Common myeloid progenitor, CD34-positive (primary cell): ENCODE measurements around the gene ATP6V1E1.

Experiments used
- CTCF ChIA-PET: fragments of 350-600 bp; sonication (Branson Sonifier 250); formaldehyde crosslinking; loops from one replicate; lab custom pipeline; 2021; ENCODE audit warnings: antibody characterized with exemption; lab: Charles Lee
- POLR2A ChIA-PET: fragments of 350-600 bp; sonication (Branson Sonifier 250); formaldehyde crosslinking; loops from one replicate; lab custom pipeline; 2021; ENCODE audit warnings: antibody characterized with exemption; lab: Charles Lee
- DNase-seq, 3 donors: peaks; one replicate each; pipeline versions ENCODE4 v3.0.0 to v3.0.0-alpha.2; 2013
- H3K27ac ChIP-seq, 2 experiments: 1 replicate in 1 of 2; 2 replicates in 1 of 2; pipeline ENCODE4 v1.7.0; 2013; ENCODE audit warnings: inconsistent platforms in 2 of 2, low read length in 2 of 2, mild to moderate bottlenecking in 2 of 2, low read depth in 1 of 2, moderate library complexity in 1 of 2; ENCODE audit not compliant: severe bottlenecking in 2 of 2, insufficient read depth in 1 of 2, poor library complexity in 1 of 2
- H3K27me3 ChIP-seq, 5 experiments: replicated peaks in 2 of 5; 1 replicate in 3 of 5; 2 replicates in 2 of 5; pipeline versions ENCODE4 v1.6.1 to v1.7.0; 2013; ENCODE audit warnings: low read length in 4 of 5, mild to moderate bottlenecking in 2 of 5, moderate library complexity in 2 of 5, inconsistent platforms in 1 of 5; ENCODE audit not compliant: insufficient read depth in 5 of 5, control insufficient read depth in 4 of 5
- H3K36me3 ChIP-seq, 4 experiments: 1 replicate in 2 of 4; 2 replicates in 2 of 4; pipeline versions ENCODE4 v1.6.1 to v1.7.0; 2013; ENCODE audit warnings: low read length in 3 of 4, control low read depth in 1 of 4, mild to moderate bottlenecking in 1 of 4; ENCODE audit not compliant: control insufficient read depth in 4 of 4, insufficient read depth in 4 of 4
- H3K4me1 ChIP-seq, 4 experiments: 1 replicate in 3 of 4; 2 replicates in 1 of 4; pipeline versions ENCODE4 v1.6.1 to v1.7.1; 2013; ENCODE audit warnings: low read length in 3 of 4, mild to moderate bottlenecking in 3 of 4, control low read depth in 1 of 4, inconsistent platforms in 1 of 4, moderate library complexity in 1 of 4; ENCODE audit not compliant: control insufficient read depth in 4 of 4, insufficient read depth in 4 of 4; ENCODE audit errors: control extremely low read depth in 1 of 4
- H3K4me3 ChIP-seq, 7 experiments: 1 replicate in 4 of 7; 2 replicates in 3 of 7; pipeline versions ENCODE4 v1.5.1 to v1.7.0; 2013; ENCODE audit warnings: mild to moderate bottlenecking in 7 of 7, low read length in 6 of 7, moderate library complexity in 6 of 7, inconsistent platforms in 2 of 7, low read depth in 2 of 7, control low read depth in 1 of 7; ENCODE audit not compliant: insufficient read depth in 4 of 7, control insufficient read depth in 1 of 7; ENCODE audit errors: extremely low read depth in 1 of 7
- H3K9me3 ChIP-seq, 5 experiments: 1 replicate in 4 of 5; 2 replicates in 1 of 5; pipeline versions ENCODE4 v1.6.1 to v1.7.1; 2013; ENCODE audit warnings: low read length in 4 of 5, mild to moderate bottlenecking in 2 of 5, inconsistent platforms in 1 of 5, low read depth in 1 of 5, moderate library complexity in 1 of 5; ENCODE audit not compliant: control insufficient read depth in 4 of 5, insufficient read depth in 2 of 5; ENCODE audit errors: control extremely low read depth in 1 of 5
- WGBS: methylation state at CpG from one replicate; pipeline ENCODE4 v1.1.5; 2013; ENCODE audit not compliant: insufficient coverage; 5-methylcytosine and 5-hydroxymethylcytosine counted together

Gene ATP6V1E1

GRCh38 chr22:17589810-17590375 is 38.7 kb downstream of the ATP6V1E1 start:
- no peak for DNase-seq
- 96% methylated on average over 7 of the region's 10 CpGs for WGBS
- H3K4me3 ChIP-seq = no peak overlapping the region
- ChIA-PET CTCF (interaction anchor here (1.6 kb wide), 1 partner anchor 11 kb away, joined by 9 read pairs; no protein-coding TSS in a partner anchor), POLR2A (no interaction called here)
- no peaks in the 10 kb centered on the region for H3K4me1 ChIP-seq
- H3K36me3 ChIP-seq = peaks cover 7 to 47% (median 31%) of the 10 kb centered on the region in 4 experiments
- no peaks in the 10 kb centered on the region for H3K27me3 ChIP-seq
- no peak overlapping the region for H3K27ac ChIP-seq
- H3K9me3 ChIP-seq = no peaks in the 10 kb centered on the region

DNA sequence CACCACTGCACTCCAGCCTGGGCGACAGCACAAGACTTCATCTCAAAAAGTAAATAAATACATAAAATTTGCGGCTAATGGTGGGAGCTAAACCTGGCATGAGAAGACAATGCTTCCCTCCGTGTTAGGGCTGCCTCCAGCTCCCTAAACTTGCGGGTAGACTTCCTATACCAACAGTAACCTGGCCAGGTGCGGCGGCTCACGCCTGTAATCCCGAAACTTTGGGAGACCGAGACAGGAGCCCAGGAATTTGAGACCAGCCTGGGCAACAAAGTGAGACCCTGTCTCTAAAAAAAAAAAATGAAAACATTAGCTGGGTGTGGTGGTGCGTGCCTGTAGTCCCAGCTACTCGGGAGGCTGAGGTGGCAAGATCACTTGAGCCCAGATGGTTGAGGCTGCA is 39.9 kb downstream of the ATP6V1E1 start:
- DNase-seq = no peak
- ChIA-PET CTCF (interaction anchor here (0.7 to 0.8 kb wide), 2 partner anchors 9 to 555 kb away, joined by 3 read pairs; no protein-coding TSS in a partner anchor), POLR2A (interaction anchor here (0.6 kb wide), 1 partner anchor 9 kb away, joined by 5 read pairs; no protein-coding TSS in a partner anchor)
- Histone ChIP-seq H3K36me3 (peaks cover 4 to 36% (median 21%) of the 10 kb centered on the region in 4 experiments), H3K27me3 (no peaks in the 10 kb centered on the region), H3K4me1 (no peaks in the 10 kb centered on the region), H3K9me3 (no peaks in the 10 kb centered on the region), H3K4me3 (no peak overlapping the region), H3K27ac (no peak overlapping the region)
- 93% methylated on average over 3 of the region's 11 CpGs for WGBS

DNA sequence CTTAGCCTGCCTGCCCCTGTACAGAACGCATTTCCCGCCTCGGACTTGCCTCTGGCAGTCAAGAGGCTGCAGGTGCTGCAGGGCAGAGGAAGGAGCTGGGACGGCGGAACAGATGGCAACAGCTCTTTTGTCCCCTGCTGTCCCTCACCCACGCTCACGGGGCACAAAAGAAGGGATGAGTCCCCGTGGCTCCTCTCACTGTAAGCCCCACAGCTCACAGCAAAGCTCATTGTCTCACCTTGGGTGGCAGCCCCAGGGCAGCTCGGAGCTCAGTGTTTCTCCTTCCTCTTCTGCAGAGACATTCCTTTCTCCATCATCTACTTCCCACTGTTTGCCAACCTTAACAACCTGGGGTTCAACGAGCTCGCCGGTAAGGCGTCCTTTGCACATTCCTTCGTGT is 40.9 kb downstream of the ATP6V1E1 start:
- H3K27ac ChIP-seq = no peak overlapping the region
- H3K9me3 ChIP-seq = no peaks in the 10 kb centered on the region
- no peaks in the 10 kb centered on the region for H3K27me3 ChIP-seq
- H3K4me1 ChIP-seq = no peaks in the 10 kb centered on the region
- no peak overlapping the region for H3K4me3 ChIP-seq
- no peak for DNase-seq
- WGBS = 94% methylated on average over 13 of the region's 14 CpGs
- peaks cover 4 to 27% (median 14%) of the 10 kb centered on the region in 4 experiments for H3K36me3 ChIP-seq
- CTCF ChIA-PET = interaction anchor here (0.7 kb wide), 1 partner anchor 143 kb away, joined by 3 read pairs; no protein-coding TSS in a partner anchor
- POLR2A ChIA-PET = no interaction called here

GRCh38 chr22:17586831-17587440 is 41.6 kb downstream of the ATP6V1E1 start:
- Histone ChIP-seq H3K4me1 (no peaks in the 10 kb centered on the region), H3K4me3 (no peak overlapping the region), H3K27me3 (no peaks in the 10 kb centered on the region), H3K36me3 (peaks cover 2 to 21% (median 8%) of the 10 kb centered on the region in 4 experiments), H3K27ac (no peak overlapping the region), H3K9me3 (no peaks in the 10 kb centered on the region)
- no peak for DNase-seq
- ChIA-PET CTCF (interaction anchor here (0.7 kb wide), 1 partner anchor 144 kb away, joined by 3 read pairs; no protein-coding TSS in a partner anchor), POLR2A (no interaction called here)
- 97% methylated on average over 14 of the region's 14 CpGs for WGBS

GRCh38 chr22:17583151-17583550 is 45.4 kb downstream of the ATP6V1E1 start:
- 93% methylated on average over 10 of the region's 10 CpGs for WGBS
- ChIA-PET POLR2A (no interaction called here), CTCF (no interaction called here)
- no peak overlapping the region for H3K4me3 ChIP-seq
- H3K27ac ChIP-seq = no peak overlapping the region
- H3K36me3 ChIP-seq = no peaks in the 10 kb centered on the region
- DNase-seq = no peak
- H3K4me1 ChIP-seq = no peaks in the 10 kb centered on the region
- peaks cover 0 to 2% (median 0%) of the 10 kb centered on the region in 5 experiments for H3K27me3 ChIP-seq
- no peaks in the 10 kb centered on the region for H3K9me3 ChIP-seq

DNA sequence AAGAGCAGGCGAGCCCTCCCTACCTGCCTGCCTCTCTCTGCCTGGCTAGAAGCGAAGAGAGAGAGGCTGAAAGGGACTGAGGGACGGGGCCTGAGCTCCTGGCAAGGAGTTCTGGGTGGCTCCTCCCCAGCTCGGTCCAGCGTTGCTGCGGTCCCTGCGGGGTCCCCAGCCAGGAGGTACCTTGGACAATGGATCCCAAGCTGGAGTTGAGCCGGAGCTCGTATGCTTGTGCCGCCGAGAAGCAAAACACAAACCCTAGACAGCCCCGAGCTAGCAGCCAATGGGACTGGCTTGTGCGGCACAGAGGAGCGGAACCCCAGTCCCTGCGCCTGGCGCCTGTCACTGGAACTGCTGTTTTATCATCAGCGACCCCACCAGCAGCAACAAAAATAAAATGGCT is 46.9 kb downstream of the ATP6V1E1 start:
- ChIA-PET CTCF (no interaction called here), POLR2A (no interaction called here)
- Histone ChIP-seq H3K36me3 (no peaks in the 10 kb centered on the region), H3K27me3 (peaks cover 0 to 2% (median 0%) of the 10 kb centered on the region in 5 experiments), H3K27ac (no peak overlapping the region), H3K4me3 (no peak overlapping the region), H3K9me3 (no peaks in the 10 kb centered on the region), H3K4me1 (no peaks in the 10 kb centered on the region)
- DNase-seq = no peak
- WGBS = 93% methylated on average over 17 of the region's 17 CpGs

GRCh38 chr22:17581056-17581455 is 47.5 kb downstream of the ATP6V1E1 start:
- CTCF ChIA-PET = no interaction called here
- H3K27ac ChIP-seq = no peak overlapping the region
- no peak for DNase-seq
- H3K4me1 ChIP-seq = no peaks in the 10 kb centered on the region
- POLR2A ChIA-PET = no interaction called here
- H3K27me3 ChIP-seq = peaks cover 0 to 2% (median 0%) of the 10 kb centered on the region in 5 experiments
- no peaks in the 10 kb centered on the region for H3K9me3 ChIP-seq
- no peak overlapping the region for H3K4me3 ChIP-seq
- 86% methylated on average over 21 of the region's 21 CpGs for WGBS
- H3K36me3 ChIP-seq = no peaks in the 10 kb centered on the region
